ENCODE measurements around the gene OR52I1.
A peak's percentile ranks its signal among the peaks of the same experiment; 100 is the strongest.

Gene OR52I1, protein sequence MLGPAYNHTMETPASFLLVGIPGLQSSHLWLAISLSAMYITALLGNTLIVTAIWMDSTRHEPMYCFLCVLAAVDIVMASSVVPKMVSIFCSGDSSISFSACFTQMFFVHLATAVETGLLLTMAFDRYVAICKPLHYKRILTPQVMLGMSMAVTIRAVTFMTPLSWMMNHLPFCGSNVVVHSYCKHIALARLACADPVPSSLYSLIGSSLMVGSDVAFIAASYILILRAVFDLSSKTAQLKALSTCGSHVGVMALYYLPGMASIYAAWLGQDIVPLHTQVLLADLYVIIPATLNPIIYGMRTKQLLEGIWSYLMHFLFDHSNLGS

DNA sequence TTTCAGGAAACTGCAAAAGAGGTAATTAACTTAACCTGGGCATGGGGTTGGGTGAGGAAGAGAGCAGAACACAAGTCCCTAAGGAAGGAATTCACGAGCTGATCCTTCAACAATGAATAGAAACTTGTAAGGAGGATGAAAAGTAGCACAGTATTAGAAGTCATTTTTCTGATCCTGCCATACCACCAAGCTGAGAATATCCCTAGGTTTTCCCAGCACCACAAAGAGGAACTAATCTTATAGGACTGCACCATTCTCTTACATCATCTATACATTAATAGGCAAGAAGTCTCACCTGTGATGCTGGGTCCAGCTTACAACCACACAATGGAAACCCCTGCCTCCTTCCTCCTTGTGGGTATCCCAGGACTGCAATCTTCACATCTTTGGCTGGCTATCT lies at the start of gene OR52I1:
OR52I1 (plus strand) TSS at position 301 of the 400 bp plus-strand sequence; CDS start at position 301, 0 bp downstream.
- DNase-seq: no peak

DNA sequence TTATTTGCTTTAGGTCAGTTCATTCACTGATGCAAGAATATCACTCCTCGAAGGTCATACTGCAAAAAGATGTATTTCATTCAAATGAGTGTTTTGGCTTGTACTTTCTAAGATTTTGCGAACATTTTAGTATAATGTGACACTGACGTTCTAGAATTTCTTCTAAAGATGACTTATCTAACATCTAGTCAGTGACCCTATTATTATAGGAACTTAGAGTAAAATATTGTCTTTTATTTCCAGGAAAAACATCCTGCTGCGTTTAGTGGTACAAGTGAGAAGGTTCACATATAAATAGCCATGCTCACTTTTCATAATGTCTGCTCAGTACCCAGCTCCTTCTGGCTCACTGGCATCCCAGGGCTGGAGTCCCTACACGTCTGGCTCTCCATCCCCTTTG lies 48.9 kb upstream of the OR52I1 start, which contains the start of gene OR52M1:
OR52M1 (plus strand) TSS at position 301 of the 400 bp plus-strand sequence; CDS start at position 301, 0 bp downstream.
- no peak for DNase-seq

DNA sequence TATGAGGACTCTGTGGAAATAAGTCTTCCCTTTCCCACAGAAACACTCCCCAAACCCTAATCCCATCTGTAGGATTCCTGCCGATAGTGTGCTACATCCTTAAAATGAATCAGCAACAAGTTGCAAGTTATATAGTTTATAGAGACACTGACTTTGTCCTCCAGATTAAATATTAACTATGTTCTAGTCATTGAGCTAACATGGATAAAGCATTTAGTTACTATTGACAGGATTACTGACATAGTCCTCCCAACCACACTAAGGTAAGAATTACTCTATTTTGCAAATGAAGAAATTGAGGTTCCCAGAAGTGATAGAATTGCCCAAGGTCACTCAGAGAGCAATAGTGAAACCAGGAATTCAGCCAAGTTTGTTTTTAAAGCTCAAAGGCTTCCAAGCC lies 47.0 kb upstream of the OR52I1 start:
- DNase-seq: no peak

DNA sequence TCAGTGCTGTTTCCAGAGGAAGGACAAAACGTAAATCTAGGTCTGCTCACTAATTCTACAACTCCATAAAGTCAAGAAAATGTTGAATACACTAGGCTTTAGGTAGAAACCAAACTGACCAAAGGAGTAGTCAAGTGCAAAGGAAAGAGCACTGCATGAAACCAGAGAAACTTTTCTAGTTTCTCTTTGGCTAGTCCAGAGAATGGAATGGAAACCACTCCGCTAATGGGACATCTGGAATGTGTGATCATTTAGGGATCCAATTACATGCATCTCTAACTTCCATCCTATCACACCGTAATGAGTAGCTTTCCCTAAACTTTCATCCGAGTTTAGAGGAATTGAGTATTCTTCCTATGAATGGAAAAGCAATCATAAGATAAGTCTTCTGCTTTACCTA lies 46.4 kb upstream of the OR52I1 start:
- no peak for DNase-seq

DNA sequence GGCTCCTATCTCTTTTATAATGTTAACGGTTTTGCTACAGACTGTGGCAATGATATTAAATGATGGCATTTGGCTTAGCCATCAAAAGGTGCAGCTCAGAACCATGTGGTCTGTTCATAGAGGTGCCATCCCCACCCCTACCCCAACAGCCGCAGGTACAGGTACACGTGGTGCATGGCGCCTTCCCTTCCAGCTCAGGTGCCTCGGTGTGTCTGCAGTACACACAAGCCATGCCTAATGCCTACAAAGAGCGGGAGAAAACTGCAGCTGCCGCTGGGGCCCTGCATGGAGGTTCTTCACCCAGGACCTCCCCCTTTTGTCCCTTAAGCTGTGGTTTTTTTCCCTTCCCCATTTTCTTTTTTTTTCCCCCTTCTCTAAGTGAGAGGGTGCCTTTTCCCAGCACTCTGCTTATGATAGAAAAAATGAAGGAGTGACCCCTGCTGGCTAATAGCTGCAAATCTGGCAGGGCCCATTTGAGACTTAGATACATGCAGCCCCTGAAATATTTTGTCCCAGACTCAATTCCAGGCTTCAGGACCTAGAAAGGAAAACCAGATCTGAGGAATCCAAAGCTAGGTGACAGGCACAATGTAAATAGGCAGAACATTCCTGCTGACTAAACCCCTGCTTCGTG lies 42.4 kb upstream of the OR52I1 start:
- no peak for DNase-seq

DNA sequence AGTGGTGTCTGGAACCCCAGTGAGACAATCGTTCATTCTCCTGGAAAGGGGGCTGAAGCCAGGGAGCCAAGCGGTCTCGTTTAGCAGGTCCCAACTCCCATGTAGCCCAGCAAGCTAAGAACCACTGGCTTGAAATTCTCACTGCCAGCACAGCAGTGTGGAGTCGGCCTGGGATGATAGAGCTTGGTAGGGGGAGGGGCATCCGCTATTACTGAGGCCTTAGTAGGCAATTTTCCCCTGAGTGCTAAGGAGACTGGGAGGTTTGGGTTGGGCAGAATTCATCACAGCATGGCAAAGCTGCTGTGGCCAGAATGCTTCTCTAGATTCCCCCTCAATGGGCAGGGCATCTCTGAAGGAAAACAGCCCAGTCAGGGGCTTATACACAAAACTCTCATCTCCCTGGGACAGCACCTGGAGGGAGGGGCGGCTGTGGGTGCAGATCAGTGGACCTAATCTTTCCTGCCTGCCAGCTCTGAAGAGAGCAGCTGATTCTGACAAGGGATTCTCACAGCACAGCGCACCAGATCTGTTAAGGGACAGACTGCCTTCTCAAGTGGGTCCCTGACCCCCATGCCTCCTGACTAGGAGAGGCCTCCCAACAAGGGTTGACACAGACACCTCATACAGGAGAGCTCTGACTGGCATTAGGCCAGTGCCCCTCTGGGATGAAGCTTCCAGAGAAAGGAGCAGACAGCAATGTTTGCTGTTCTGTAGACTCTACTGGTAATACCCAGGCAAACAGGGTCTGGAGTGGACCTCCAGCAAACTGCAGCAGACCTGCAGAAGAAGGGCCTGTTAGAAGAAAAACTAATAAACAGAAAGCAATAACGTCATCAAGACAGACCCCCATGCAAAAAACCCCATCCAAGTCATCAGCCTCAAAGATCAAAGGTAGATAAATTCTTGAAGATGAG lies 34.1 kb upstream of the OR52I1 start:
- no peak for DNase-seq

DNA sequence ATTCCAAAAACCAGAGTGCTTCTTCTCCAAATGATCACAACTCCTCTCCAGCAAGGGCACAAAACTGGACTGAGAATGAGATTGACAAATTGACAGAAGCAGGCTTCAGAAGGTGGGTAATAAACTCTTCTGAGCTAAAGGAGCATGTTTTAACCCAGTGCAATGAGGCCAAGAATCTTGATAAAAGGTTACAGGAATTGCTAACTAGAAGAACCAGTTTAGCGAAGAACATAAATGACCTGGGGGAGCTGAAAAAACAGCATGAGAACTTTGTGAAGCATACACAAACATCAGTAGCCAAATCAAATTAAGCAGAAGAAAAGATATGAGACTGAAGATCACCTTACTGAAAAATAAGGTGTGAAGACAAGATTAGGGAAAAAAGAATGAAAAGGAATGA lies 33.4 kb upstream of the OR52I1 start:
- no peak for DNase-seq

DNA sequence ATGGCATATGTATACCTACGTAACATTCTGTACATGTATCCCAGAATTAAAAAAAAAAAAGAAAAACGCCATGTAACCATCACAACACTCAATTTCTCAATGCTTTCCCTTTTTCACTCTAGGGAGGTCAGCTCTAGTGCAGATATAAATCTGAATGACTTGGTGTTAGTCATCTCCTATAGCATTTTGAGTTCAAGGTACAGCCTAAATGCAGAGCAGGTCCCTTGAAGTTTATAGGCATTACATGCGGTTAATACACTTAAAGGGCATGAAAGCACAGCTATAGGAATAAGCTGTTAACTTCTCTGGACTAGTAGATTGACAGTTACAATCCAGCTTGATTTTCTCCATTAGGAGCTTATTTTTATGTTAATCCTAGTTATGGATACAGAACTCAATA lies 28.5 kb upstream of the OR52I1 start:
- DNase-seq: no peak

DNA sequence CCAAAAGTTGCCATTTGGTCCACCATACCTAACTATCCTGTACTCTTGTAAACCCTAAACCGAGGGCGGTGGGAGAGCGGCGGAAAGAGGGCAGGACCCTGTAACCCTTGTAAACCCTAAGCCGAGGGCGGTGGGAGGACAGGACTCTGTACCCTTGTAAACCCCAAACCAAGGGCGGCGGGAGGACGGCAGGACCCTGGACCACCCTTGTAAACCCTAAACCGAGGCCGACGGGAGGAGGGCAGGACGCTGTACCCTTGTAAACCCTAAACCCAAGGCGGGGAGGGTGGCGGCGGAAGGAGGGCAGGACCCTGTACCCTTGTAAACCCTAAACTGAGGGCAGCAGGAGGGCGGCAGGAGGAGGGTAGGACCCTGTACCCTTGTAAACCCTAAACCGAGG lies 24.8 kb upstream of the OR52I1 start:
- DNase-seq: no peak

DNA sequence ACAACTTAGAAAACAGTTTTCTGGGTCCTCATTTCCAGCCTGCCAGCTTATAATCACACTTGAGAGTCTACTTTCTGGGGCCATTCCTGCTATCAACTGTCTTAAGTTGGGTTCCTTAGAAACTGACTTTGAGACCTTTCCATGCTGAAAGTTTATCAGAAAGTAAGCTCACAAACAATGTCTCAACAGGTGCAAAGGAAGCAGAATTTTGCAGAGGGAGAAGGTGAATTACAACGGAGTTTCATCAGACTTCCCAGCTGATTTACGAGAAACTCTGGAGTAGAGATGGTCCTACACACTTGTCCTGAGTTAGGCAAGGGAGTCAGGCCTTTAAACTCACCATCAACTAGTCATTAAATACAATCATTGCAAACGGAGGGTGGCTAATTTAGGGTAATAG lies 17.0 kb upstream of the OR52I1 start:
- no peak for DNase-seq

DNA sequence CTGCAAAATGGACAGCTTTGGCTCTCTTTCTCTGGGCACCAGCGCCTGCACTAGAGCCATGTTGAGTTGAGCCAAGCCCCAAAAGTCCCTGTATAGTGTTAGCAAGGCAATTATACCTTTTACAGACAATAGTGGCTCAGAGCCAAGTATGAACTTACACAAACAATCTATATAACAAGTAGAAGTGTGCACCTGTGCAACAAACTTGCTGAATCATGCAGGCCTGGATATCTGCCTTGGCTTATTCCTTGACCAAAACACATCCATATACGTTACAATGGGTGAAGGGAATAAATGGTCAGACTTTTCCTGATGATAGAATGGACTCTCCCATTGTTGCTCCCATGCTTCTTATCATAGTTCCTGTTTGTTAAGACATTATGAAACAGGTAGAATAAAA lies 16.1 kb upstream of the OR52I1 start:
- no peak for DNase-seq

DNA sequence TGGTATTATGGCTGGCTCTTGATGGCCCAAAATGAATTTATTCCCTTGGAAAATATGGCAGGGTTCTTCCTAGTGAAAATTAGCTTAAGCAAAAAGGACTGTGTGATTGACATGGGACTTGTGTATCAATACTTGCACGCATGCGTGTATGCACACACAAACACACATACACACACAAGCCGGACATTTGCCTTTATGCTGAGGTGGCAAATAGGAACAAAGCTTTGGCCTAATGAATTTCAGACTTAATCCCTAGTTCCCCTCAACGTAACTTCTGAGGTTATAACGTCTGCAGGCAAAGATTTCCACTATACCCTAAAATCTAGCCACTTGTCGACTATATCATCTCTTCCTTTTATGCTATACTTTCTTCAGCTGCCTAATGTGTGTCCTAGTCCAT lies 15.2 kb upstream of the OR52I1 start:
- DNase-seq: no peak

DNA sequence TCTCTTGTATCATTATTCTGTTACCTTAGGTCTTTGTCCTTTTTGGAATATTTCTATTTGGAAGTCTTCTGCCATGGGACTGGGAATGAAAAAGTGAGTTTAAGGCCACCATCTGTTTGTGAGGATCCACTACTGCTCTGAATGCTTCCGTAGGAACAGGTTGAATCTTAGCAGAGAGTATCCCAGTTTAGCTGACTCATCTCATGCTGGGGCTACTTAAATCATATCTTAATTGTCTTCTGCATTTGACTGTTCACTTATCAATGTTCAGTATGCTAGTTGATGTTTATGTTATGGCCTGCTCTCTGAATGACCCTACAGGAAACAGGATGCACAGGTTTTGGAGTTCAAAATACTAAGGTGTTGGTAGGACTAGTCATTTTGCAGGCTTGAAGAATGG lies 13.7 kb upstream of the OR52I1 start:
- no peak for DNase-seq

DNA sequence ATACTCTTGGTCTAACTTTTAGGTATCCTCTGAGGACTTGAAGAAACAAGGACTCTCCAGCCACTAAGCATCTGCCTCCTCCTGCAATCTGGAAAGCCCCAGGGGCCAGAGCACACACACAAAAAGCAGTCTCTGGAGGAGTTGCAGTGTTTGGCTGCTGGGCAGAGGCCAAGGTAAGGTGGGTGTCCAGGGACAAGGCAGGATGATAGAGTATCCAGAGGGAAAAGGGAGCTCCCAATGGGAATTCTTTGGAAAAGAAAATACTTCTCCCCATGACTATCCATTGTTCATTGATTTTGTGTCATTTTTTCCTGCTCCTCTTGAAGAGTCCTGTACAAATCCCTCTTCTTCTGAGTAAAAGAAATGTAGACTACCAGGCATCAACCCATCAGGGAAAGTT lies 12.4 kb upstream of the OR52I1 start, which contains the start of gene OR52I2:
OR52I2 (plus strand) TSS at position 301 of the 400 bp plus-strand sequence.
- DNase-seq: no peak

DNA sequence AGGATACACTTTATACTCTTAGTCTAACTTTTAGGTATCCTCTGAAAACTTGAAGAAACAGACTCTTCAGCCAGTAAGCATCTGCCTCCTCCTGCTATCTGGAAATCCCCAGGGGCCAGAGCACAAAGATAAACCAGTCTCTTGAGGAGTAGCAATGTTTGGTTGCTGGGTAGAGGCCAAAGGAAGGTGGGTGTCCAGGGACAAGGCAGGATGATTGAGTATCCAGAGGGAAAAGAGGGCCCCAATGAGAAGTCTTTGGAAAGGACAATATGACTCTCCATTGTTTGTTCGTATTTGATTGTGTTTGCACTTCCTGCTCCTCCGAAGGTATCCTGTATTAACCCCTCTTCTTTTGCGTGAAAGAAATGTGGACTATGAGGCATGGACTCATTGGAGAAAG lies 4.8 kb upstream of the OR52I1 start:
- DNase-seq: no peak

DNA sequence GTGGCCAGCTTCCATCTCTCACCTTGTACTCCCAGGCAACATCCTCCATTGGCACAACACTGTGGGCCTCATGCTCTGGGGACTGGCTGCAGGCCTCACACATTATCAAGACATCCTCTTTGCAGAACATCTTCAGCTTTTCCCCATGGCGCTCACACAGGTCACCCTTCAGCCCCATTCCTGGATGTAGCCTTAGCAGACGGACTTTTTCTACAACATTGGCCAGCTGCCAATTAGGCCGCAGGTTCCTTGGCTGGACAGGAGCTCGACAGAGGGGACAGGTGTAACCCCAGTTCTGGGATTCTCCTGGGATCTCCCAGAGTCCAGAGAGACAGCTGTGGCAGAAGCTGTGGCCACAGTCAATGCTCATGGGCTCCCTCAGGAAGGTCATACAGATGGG lies 11.2 kb downstream of the OR52I1 start:
- no peak for DNase-seq

DNA sequence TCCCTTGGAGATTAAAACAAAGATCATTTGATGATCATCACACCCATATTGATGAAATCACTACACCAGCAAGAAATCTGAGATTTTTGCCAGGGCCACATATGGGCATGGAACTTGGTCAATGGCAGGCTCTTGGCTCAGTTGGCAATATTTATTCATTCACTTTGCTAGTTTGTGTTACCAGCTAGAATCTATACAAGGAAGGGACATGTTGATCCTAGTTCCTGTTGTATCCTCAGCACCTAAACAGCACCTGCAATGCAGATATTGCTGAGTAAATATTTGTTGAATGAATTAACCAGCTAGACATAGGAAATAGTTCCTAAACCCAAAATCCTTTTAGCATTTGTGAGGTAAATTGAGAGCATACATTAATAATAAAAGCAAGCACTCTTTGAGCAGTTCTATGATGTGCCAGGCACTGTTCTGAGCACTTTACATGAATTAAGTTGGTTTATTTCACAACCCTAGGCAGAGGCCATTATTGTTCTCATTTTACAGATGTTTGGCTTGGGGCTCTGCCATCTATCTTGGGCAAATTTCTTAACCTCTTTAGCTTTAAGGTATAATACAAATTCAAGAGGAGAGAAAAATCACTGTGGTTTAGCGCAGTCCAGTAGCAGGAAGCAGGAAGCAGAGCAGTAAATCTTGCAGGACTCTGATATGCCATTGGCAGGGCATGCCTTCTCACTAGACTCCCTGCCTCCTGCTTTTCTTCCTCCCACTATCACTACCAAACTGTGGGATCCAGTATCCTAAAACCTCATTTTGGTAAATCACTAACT lies 12.6 kb downstream of the OR52I1 start:
- DNase-seq: peak; percentile 48

DNA sequence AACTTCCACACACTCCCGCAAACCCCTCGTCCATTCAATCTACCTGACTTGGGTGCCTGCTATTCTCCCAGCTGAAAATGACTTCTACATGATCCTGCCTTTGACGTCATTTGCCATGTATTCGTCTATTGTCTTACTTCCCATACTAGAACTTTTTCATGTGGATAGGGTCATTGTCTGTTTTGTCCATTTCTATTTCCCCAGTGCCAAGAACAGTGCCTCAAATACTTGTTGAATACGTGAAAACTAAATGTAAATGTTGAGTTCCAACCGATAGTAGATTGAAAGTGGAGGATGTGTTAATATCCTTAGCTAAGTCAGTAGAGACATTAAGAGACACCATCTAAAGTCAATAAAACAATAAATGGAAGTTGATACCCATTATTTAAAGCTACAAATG lies 13.3 kb downstream of the OR52I1 start:
- no peak for DNase-seq

DNA sequence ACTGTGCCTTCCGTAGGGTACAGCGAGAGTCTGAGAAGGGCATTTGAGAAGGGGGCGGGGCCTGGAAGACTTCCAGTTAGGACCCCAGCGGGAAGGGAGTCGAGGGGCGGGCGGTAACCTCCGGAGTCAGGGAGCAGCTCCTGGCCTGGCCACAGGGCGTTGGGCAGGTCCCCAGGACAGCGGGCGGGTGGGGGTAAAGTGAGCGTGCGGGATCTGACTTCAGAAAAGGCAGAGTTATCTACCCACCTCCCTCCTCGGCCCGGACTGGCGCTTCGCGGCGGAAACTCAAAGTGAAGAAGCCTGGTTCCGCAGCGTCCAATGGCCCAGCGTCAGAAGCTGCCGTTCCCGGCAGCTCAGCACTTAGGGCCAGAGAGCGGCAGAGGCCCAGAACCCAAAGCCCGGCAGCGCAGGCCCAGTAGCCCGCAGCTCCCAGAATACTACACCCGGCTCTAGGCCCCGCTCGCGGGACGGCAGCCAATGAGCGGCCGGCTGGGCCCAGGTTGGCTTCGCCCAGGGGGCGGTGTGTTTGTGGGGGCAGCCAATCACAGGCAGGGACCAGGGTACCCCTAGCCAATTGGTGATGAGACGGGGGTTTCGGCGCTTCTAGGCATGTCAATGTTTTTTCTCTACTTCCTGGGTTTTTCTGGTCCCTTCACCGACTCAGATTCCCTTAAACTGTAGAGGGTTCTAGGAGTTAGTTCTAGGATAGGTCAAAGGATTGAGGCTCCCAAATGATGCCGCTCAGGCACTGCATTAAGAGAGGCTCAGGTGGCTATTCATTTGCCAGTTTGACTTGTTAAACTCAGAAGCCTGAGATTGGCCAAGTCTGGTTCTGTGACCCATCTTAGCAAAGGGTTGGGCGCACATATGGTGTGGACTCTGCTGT lies 14.2 kb downstream of the OR52I1 start, which contains the start of gene TRIM68:
TRIM68 (minus strand) TSS at position 451 of the 886 bp plus-strand sequence. CDS start 2,727 bp downstream, outside the sequence.
- peak; percentile 93 for DNase-seq

DNA sequence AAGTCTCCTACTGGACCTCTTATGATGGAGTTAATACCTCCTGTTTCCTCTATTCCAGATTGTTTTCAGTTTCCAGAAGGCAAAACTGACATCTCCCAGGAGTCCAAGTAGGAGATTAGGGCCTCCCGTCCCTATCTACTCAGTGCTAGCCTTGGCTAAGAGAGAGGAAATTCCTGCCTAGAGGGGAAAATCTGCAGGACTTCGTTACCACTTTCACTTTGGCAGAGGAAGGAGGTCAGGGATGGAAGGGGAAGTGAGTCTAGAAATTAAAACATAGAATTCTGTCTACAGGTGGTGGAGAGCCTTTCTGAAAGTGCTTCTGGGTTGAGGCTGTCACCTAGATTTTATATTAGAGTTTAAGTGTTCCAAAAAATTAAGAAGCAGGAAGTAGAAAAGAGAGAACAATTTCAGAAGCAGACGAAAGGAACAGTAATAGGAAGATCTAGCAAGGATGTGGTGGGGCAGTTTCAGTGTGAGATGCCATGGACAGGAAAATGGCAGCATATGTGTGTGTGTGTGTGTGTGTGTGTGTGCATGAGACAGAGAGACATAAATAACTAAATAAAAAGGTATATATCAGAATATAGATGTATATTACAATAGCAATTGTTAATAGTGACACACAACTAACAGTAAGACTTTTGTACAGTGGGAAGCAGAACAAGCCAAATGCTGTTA lies 16.6 kb downstream of the OR52I1 start:
- DNase-seq: no peak

DNA sequence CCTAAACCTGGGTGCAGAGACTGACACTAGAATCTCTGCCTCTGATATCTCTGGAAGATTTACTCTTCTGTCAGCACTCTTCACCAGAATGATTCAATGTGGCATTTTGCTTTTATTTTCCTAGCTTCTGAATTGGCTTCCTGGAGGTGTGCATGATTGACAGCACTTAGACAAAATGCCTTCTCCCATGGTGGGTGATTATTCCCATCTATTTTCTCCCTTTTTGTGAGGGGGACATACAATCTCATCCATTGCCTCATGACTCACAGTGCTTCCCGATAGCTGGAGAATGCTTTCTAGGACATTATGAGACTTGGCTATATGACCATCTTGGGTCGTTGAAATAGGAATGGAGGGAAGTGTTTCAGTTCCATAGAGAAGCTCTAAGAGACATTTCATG lies 18.1 kb downstream of the OR52I1 start:
- no peak for DNase-seq

Data from NCI-H2029 (cell line).